Upper lobe of right lung (tissue), 1 donor: ENCODE results near the gene HPSE. TPM values are rescaled to one million over a fixed set of nuclear protein-coding genes. Genes with fewer than 3 reads are reported as not detected.
A peak's percentile ranks its signal among the peaks of the same experiment; 100 is the strongest.

Experiments
- ATAC-seq: fragments of 200-7000 bp; cut with Tn5 transposase; one replicate; pipeline ENCODE4 v1.9.1; 2020; ENCODE audit warnings: mild to moderate bottlenecking, moderate library complexity
- DNase-seq: peaks from one replicate; pipeline ENCODE4 v3.0.0-alpha.2; 2020
- H3K27ac ChIP-seq: fragments of 200-600 bp; one replicate; pipeline ENCODE4 v1.8.0; 2022
- H3K27me3 ChIP-seq: fragments of 200-600 bp; one replicate; pipeline ENCODE4 v1.8.0; 2022; ENCODE audit warnings: mild to moderate bottlenecking
- H3K36me3 ChIP-seq: fragments of 200-600 bp; one replicate; pipeline ENCODE4 v1.8.0; 2022
- H3K4me1 ChIP-seq: fragments of 200-600 bp; one replicate; pipeline ENCODE4 v1.8.0; 2022
- H3K4me3 ChIP-seq: fragments of 200-600 bp; one replicate; pipeline ENCODE4 v1.8.0; 2022; ENCODE audit warnings: mild to moderate bottlenecking
- H3K9me3 ChIP-seq: fragments of 200-600 bp; one replicate; pipeline ENCODE4 v1.8.0; 2022
- CTCF ChIP-seq: fragments of 200-600 bp; IDR thresholded peaks from one replicate; pipeline ENCODE4 v1.8.0; 2022; ENCODE audit warnings: antibody characterized with exemption
- intact Hi-C: fragments of 100-400 bp; cut with DNase I; formaldehyde crosslinking; loops from one replicate; pipeline ENCODE4 v1.11.0; 2022
- long read RNA-seq: library from polyadenylated mRNA; unstranded; transcript quantifications from one replicate; pipeline ENCODE4 v2.0.0, GENCODE V29; 2021
- total RNA-seq: library from RNA; stranded (reverse); fragmentation: NEBNext Ultra II Directional; extraction: Animal tissue kit (Norgen Biotek cat#: 25700); gene quantifications from one replicate; pipeline ENCODE4 v1.2.1, GENCODE V29; 2021
- donor health status: DM: no; HTN: yes; CAD: no; lungs with severe emphysema.

Gene HPSE
- 5.6 TPM for total RNA-seq
- long read RNA-seq, full-length matches to known transcripts = 6 of 6 reads
- long read RNA-seq, partial matches to known transcripts = 0 of 6 reads
- long read RNA-seq, other reads (novel, unspliced or antisense) = 0 of 6 reads

- no peaks in the 10 kb centered on the region for H3K36me3 ChIP-seq
- ATAC-seq (peak; percentile 98), DNase-seq (peak; percentile 95)
- peak within 1 kb of the TSS; percentile 48 for H3K4me3 ChIP-seq
- H3K4me1 ChIP-seq = peaks cover 5% of the 10 kb centered on the region
- H3K9me3 ChIP-seq = no peaks in the 10 kb centered on the region
- no peak within 1 kb of the TSS for H3K27ac ChIP-seq
- no peaks in the 10 kb centered on the region for H3K27me3 ChIP-seq
- intact Hi-C loops = no loop called here
- TF ChIP-seq CTCF = no peak
Observed at GRCh38 chr4:83334425-83335241, at the start of gene HPSE. Gene HPSE, minus strand, starts transcription at chr4:83334848. Its CDS starts 66 bp downstream, at chr4:83334782.

DNA sequence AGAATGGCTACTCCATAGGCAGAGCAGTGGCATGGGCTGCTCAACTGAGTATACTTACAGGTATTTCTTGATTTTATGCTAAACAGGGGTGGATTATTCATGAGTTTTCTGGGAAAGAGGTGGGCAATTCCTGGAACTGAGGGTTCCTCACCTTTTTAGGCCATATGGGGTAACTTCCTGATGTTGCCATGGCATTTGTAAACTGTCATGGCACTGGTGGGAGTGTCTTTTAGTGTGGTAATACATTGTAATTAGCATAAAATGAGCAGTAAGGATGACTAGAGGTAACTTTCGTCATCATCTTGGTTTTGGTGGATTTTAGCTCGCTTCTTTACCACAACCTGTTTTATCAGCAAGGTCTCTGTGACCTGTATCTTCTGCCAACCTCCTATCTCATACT is 48.2 kb upstream of the HPSE start:
- intact Hi-C loops = no loop called here
- no peak for TF ChIP-seq CTCF
- DNase-seq (no peak), ATAC-seq (no peak)
- no peaks in the 10 kb centered on the region for H3K27me3 ChIP-seq
- no peak overlapping the region for H3K4me3 ChIP-seq
- H3K4me1 ChIP-seq = no peaks in the 10 kb centered on the region
- H3K27ac ChIP-seq = no peak overlapping the region
- H3K9me3 ChIP-seq = no peaks in the 10 kb centered on the region
- H3K36me3 ChIP-seq = no peaks in the 10 kb centered on the region

DNA sequence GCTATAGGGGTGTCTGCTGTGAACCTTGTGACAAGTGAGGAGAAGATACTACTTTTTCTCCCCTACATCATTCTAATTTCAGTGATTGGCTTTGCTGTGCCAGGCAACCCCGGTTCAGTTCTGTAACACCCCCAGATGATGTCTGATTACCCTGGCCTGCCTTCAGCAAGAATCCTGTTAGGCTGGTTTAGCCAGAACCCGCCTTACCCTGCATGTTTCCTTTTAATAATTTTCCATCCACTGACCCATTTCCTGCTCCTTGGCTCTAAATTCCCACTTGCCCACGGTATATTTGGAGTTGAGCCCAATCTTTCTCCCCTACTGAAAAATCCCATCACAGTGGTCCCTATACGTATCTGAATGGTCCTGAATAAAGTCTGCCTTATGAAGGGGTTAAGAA is 46.5 kb upstream of the HPSE start:
- H3K4me1 ChIP-seq = no peaks in the 10 kb centered on the region
- no peaks in the 10 kb centered on the region for H3K36me3 ChIP-seq
- no peak for TF ChIP-seq CTCF
- no peak for ATAC-seq
- DNase-seq = no peak
- no peaks in the 10 kb centered on the region for H3K27me3 ChIP-seq
- H3K27ac ChIP-seq = no peak overlapping the region
- H3K4me3 ChIP-seq = no peak overlapping the region
- intact Hi-C loops = no loop called here
- no peaks in the 10 kb centered on the region for H3K9me3 ChIP-seq

DNA sequence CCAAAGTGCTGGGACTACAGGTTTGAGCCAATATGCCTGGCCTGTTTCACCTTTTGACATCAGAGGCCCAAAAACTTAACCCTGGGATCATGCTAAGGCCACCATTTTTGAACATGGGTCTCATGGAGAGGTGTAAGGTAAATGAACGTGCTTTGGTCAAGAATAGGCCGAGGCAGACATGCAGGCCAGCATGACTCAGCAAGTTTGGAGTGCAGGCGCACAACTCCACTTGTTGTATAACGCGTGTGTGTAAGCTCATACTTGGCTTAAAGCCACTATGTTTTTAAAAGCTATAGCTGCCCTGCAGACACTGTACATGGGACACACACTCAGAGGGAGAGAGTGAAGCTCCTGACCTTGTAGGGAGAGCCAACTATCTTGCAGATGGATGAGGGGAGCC is 43.8 kb upstream of the HPSE start:
- Histone ChIP-seq H3K27ac (no peak overlapping the region), H3K4me3 (no peak overlapping the region), H3K27me3 (no peaks in the 10 kb centered on the region), H3K9me3 (no peaks in the 10 kb centered on the region), H3K36me3 (no peaks in the 10 kb centered on the region), H3K4me1 (no peaks in the 10 kb centered on the region)
- ATAC-seq = no peak
- no peak for TF ChIP-seq CTCF
- intact Hi-C loops = no loop called here
- DNase-seq = no peak

DNA sequence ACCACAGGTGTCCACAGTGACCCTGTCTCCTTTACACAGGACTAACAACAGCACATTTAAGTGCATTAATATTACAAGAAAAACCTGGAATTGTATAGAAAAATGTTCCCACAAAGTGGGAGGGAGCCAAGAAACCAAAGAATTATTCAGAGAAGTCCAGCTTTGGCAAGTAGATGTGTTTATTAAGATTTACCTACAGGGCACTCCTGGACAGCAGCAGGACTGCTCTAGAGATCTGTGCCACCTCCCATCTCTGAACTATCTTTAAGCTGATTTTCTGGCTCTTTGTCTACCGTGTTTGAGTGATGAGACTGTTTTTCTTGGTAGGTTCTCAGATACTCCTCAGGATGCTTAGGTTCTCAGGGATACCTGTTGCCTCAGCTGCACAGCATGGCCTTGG is 38.3 kb upstream of the HPSE start:
- H3K27me3 ChIP-seq = no peaks in the 10 kb centered on the region
- H3K4me1 ChIP-seq = no peaks in the 10 kb centered on the region
- no peak for DNase-seq
- intact Hi-C loops = no loop called here
- no peak for ATAC-seq
- no peak overlapping the region for H3K27ac ChIP-seq
- no peak overlapping the region for H3K4me3 ChIP-seq
- no peak for TF ChIP-seq CTCF
- H3K36me3 ChIP-seq = no peaks in the 10 kb centered on the region
- H3K9me3 ChIP-seq = no peaks in the 10 kb centered on the region
